K562 (cell line): Measurements from ENCODE around the gene IL4I1. TPM values are rescaled to one million over a fixed set of nuclear protein-coding genes. Genes with fewer than 3 reads are reported as not detected.
A peak's percentile ranks its signal among the peaks of the same experiment; 100 is the strongest.

Experiments
- FOXK1 ChIP-seq: sonication (generic); formaldehyde crosslinking; IDR thresholded peaks from 2 replicates; pipeline ENCODE4 v1.8.0; 2022; ENCODE audit warnings: missing genetic modification reagents, mild to moderate bottlenecking, borderline replicate concordance
- FOXP4 ChIP-seq: sonication (generic); formaldehyde crosslinking; IDR thresholded peaks from 2 replicates; pipeline ENCODE4 v1.8.0; 2022; ENCODE audit warnings: mild to moderate bottlenecking, missing genetic modification reagents, borderline replicate concordance
- HDAC1 ChIP-seq, 2 experiments: fragments of 450-650 bp; IDR thresholded peaks; 2 replicates each; pipeline ENCODE4 v1.6.1; 2016 to 2017; ENCODE audit warnings: inconsistent platforms in 1 of 2, mild to moderate bottlenecking in 1 of 2, moderate library complexity in 1 of 2
- HOMEZ ChIP-seq: fragments of 250-450 bp; sonication (Bioruptor Pico); IDR thresholded peaks from 2 replicates; pipeline ENCODE4 v1.4.0; 2020; ENCODE audit warnings: mild to moderate bottlenecking, moderate library complexity
- PHF8 ChIP-seq: fragments of 200-600 bp; sonication (generic); IDR thresholded peaks from 2 replicates; pipeline ENCODE4 v1.6.1; 2012; ENCODE audit warnings: mixed run types, mild to moderate bottlenecking, inconsistent platforms, low read length, moderate library complexity, borderline replicate concordance
- PRPF4 ChIP-seq: fragments of 200-400 bp; formaldehyde crosslinking; IDR thresholded peaks from one replicate; pipeline ENCODE4 v1.6.1; 2017; ENCODE audit warnings: low read length, low read depth, mild to moderate bottlenecking; ENCODE audit not compliant: insufficient read depth, poor library complexity, severe bottlenecking
- SIX5 ChIP-seq, 2 experiments: IDR thresholded peaks; 2 replicates each; pipeline ENCODE4 v1.6.1; 2011; ENCODE audit warnings: low read length in 2 of 2, borderline replicate concordance in 1 of 2, low read depth in 1 of 2, mild to moderate bottlenecking in 1 of 2, moderate library complexity in 1 of 2; ENCODE audit not compliant: insufficient read depth in 1 of 2
- SLC30A9 ChIP-seq: fragments of 250-450 bp; sonication (Bioruptor Pico); IDR thresholded peaks from 2 replicates; pipeline ENCODE4 v1.8.0; 2022; ENCODE audit warnings: mild to moderate bottlenecking, moderate library complexity
- SRSF7 ChIP-seq: fragments of 200-400 bp; formaldehyde crosslinking; optimal IDR thresholded peaks from 2 replicates; pipeline ENCODE3; 2017; ENCODE audit warnings: mild to moderate bottlenecking, low read depth, low read length
- TCF3 ChIP-seq: sonication (generic); formaldehyde crosslinking; IDR thresholded peaks from 2 replicates; pipeline ENCODE4 v1.4.0; 2020; ENCODE audit warnings: mild to moderate bottlenecking, missing genetic modification reagents
- TFAP4 ChIP-seq: sonication (generic); formaldehyde crosslinking; IDR thresholded peaks from 2 replicates; pipeline ENCODE4 v1.8.0; 2022; ENCODE audit warnings: missing genetic modification reagents, mild to moderate bottlenecking, moderate library complexity, borderline replicate concordance
- ZBTB43 ChIP-seq: sonication (generic); formaldehyde crosslinking; IDR thresholded peaks from 2 replicates; pipeline ENCODE4 v1.8.0; 2023; ENCODE audit warnings: mild to moderate bottlenecking, missing genetic modification reagents
- ZFP1 ChIP-seq: fragments of 450-650 bp; formaldehyde crosslinking; IDR thresholded peaks from 2 replicates; pipeline ENCODE4 v1.4.0; 2020; ENCODE audit warnings: mild to moderate bottlenecking, mixed read lengths
- ZMIZ1 ChIP-seq, 2 experiments: fragments of 150-350 bp in 1 of 2; IDR thresholded peaks; 2 replicates each; pipeline ENCODE4 v1.6.1; 2012 to 2016; ENCODE audit warnings: low read depth in 2 of 2, low read length in 2 of 2, mild to moderate bottlenecking in 1 of 2, moderate library complexity in 1 of 2
- ZNF140 ChIP-seq: fragments of 250-450 bp; sonication (Bioruptor Pico); IDR thresholded peaks from 2 replicates; pipeline ENCODE4 v1.8.0; 2021; ENCODE audit warnings: moderate library complexity, mild to moderate bottlenecking, inconsistent platforms
- polyA plus RNA-seq, 8 experiments: library from polyadenylated mRNA; depleted of rRNA in 4 of 8; stranded (reverse) in 5 of 8; unstranded in 3 of 8; fragments of >200 nt; fragmentation: Nextera tagmentation in 2 of 8; fragmentation: Illumina TruSeq in 1 of 8; extraction: Ambion mirVana in 2 of 8; extraction: Trizol in 1 of 8; gene quantifications; 2 replicates each; pipeline versions ENCODE4 v1.2.1 to v1.2.3, GENCODE V29; 2011 to 2014; ENCODE audit warnings: inconsistent platforms in 1 of 8, missing spikeins in 1 of 8
- total RNA-seq, 7 experiments: library from RNA; depleted of rRNA in 6 of 7; stranded (reverse); fragments of >200 nt in 6 of 7; fragmentation: Illumina TruSeq in 2 of 7; extraction: Trizol in 2 of 7; gene quantifications; 2 replicates each; pipeline versions ENCODE4 v1.2.1 to v1.2.3, GENCODE V29; 2011 to 2021; ENCODE audit warnings: low replicate concordance in 1 of 7

The IL4I1 gene
- total and polyA plus RNA-seq, 9 of the 15 experiments (the other 6 are each of a cell fraction or from before 2014, with no cell fraction given) = 0.06 to 0.95 (median 0.43) TPM; not detected in 2

- TF ChIP-seq ZBTB43 (0 out of 2 replicates have a peak, but pooled peaks have one; percentile 2), FOXP4 (peak; percentile 66; the same call in 1 of the 2 replicates), HOMEZ (CRISPR knock-in tag) (no peak), HDAC1 (IDR thresholded peaks at IDR 0.05) (peak in 1 of 2 experiments; percentile 65; a peak in 1 of 4 replicates), ZNF140 (CRISPR knock-in tag) (no peak), PHF8 (peak; percentile 43; the same call in 1 of the 2 replicates), SIX5 (IDR thresholded peaks at IDR 0.05; ENCODE audit: borderline replicate concordance in 1 of 2, insufficient read depth in 1 of 2, low read depth in 1 of 2, low read length in 2 of 2) (no peak), PRPF4 (no peak), ZMIZ1 (IDR thresholded peaks at IDR 0.05; ENCODE audit: low read depth in 2 of 2, low read length in 2 of 2) (no peak), ZFP1 (CRISPR knock-in tag) (no peak), SLC30A9 (CRISPR knock-in tag) (no peak), FOXK1 (CRISPR knock-in tag) (peak; percentile 91), TFAP4 (CRISPR knock-in tag) (peak; percentile 92), TCF3 (CRISPR knock-in tag) (0 out of 2 replicates have a peak, but pooled peaks have one; percentile 2), SRSF7 (no peak)
Measured at GRCh38 chr19:49890349-49891311, 6.1 kb downstream of the IL4I1 start (continued).
